Fibroblast of the aortic adventitia (primary cell): ENCODE data around the gene PCSK2. TPM values are rescaled to one million over a fixed set of nuclear protein-coding genes. Genes with fewer than 3 reads are reported as not detected.

Experiments
- DNase-seq: peaks from one replicate; pipeline ENCODE4 v3.0.0-alpha.2; 2010; ENCODE audit warnings: low read depth
- H3K4me3 ChIP-seq: 2 replicates; pipeline ENCODE4 v1.5.1; 2011; ENCODE audit warnings: low read depth, mild to moderate bottlenecking, control low read depth, low read length, moderate library complexity
- CTCF ChIP-seq: IDR thresholded peaks from 2 replicates; pipeline ENCODE4 v1.5.1; 2011; ENCODE audit warnings: mild to moderate bottlenecking, low read length, control low read depth, inconsistent platforms; ENCODE audit not compliant: insufficient read depth
- total RNA-seq: library from RNA; depleted of rRNA; stranded (reverse); fragments of >200 nt; gene quantifications from 2 replicates; pipeline ENCODE4 v1.2.3, GENCODE V29; 2012; ENCODE audit warnings: low replicate concordance

The PCSK2 gene
- total RNA-seq, 1 donor: not detected

DNA sequence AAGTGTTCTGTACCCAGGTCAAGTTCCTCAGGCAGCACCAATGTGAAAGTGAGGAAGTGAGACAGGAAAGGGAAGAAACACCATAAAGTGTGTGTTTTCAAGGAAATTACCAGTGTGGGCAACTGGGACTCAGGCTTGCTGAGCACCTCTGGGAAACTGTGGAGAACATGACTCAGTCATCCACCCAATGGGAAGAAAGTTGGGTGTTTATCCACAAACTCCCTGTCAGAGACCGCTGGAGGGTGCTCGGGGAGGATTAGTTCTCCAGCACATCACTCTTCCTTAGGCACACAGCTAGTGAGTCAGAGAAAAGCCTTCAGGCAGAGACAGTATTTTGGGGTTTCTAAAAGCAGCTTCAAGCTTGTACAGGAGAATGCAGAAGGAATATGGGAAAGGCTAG is 93.6 kb downstream of the PCSK2 start:
- H3K4me3 ChIP-seq: no peak overlapping the region
- no peak for TF ChIP-seq CTCF
- DNase-seq: no peak

GRCh38 chr20:17326096-17326495 is 99.3 kb downstream of the PCSK2 start:
- TF ChIP-seq CTCF: no peak
- no peak overlapping the region for H3K4me3 ChIP-seq
- no peak for DNase-seq

DNA sequence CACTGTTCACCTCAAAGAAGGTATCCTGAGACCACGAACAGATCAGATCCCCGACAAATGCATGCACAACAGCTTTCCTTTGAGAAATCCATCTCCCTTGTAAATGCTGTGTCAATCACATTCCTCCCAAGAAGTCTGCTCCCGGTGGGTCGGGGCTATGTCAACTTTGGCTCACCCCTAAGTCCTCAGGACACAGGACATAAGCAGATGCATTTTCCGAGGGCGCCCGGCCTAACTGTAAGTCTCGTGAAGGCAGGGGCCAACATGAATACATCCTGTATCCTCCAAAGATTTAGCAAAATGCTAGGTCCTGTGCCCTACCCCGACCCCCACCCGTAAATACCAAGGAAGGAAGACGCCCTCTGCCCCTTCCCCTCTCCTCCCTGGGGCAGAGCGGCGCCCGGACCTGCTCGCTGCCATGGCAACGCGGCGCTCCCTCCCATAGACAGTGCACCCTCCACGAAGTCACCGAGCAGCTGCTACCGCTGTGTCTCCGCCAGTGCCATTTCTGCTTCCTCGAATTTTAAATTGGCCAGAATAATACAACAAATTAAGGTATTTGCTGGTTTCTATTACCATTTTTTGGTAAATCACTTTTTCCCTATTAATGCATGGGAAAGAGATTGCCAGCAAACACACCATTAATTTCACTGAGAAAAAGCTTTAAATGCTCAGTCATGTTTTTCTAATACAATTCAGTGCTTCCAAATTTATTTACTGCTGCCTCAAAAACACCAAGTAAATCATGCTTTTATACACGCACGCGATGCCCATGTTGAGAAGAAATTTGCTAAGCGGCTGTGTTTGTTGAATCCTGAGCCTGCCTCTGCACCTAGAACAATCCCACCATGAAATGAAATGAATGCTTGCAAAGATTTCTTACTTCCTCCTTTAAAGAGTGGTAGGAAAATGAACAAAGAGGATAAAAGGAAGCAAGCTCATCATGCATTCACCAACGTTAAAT is 100.6 kb downstream of the PCSK2 start:
- DNase-seq: no peak
- TF ChIP-seq CTCF: no peak
- H3K4me3 ChIP-seq: no peak overlapping the region

GRCh38 chr20:17334932-17335331 is 108.1 kb downstream of the PCSK2 start:
- no peak for TF ChIP-seq CTCF
- no peak overlapping the region for H3K4me3 ChIP-seq
- no peak for DNase-seq

- no peak overlapping the region for H3K4me3 ChIP-seq
- DNase-seq: no peak
- TF ChIP-seq CTCF: no peak
Observed at GRCh38 chr20:17339000-17339399, 112.2 kb downstream of the PCSK2 start.

GRCh38 chr20:17343091-17343490 is 116.3 kb downstream of the PCSK2 start:
- TF ChIP-seq CTCF: no peak
- no peak overlapping the region for H3K4me3 ChIP-seq
- no peak for DNase-seq
